Measurements from ENCODE around the gene ACBD4. TPM values are rescaled to one million over a fixed set of nuclear protein-coding genes. Genes with fewer than 3 reads are reported as not detected.

The ACBD4 gene
- total and polyA plus RNA-seq, 4 donors, result 4.4 to 51.4 (median 44.9) TPM

DNA sequence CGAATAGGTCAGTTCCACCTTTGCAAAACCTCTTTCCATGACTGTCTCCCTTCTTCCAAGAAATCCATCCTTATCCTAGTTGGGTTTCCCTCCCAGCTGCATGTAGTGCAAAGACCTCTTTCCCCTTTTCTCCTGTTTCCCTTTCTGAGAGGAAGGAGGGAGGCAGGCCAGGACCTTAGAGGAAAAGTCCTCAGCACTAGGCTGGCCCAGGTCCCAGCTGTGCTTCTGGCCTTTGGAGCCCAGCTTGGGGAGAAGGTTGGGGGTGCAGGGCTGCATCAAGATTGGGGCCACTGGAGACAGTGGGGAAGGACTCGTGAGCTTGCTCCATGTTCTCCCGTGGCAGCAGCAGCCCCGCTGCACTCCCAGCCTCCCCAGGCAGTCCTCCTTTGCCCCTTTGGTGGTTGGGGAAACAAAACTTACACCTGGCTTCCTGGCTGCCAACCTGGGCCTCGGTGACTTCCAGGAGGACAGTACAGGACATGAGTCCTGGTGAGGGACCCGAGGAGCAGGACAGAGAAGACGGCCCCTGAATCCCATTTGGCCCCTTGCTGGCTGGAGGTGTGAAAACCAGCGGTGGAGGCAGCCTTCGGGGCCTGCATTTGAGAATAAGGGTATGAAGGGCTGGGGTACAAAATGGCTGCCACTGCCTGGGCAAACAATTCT is 26.7 kb downstream of the ACBD4 start:
- no peak for DNase-seq (ENCODE audit: low spot score)
- H3K4me1 ChIP-seq (ENCODE audit: control insufficient read depth in 4 of 4, insufficient read depth in 4 of 4, low read length in 3 of 4), result peaks cover 11 to 52% (median 40%) of the 10 kb centered on the region in 4 donors
- peak overlapping the region in 1 of 2 donors; percentile 47 for H3K9ac ChIP-seq (ENCODE audit: low read depth in 1 of 2, low read length in 2 of 2)
- WGBS, result 52% methylated on average over 9 of the region's 9 CpGs
- H3K4me3 ChIP-seq (ENCODE audit: low read depth in 1 of 3, low read length in 3 of 3), result peak overlapping the region; percentile 35 to 57 (median 56)
- H3K9me3 ChIP-seq (ENCODE audit: control insufficient read depth in 4 of 4, low read length in 3 of 4), result no peaks in the 10 kb centered on the region
- peaks cover 0 to 3% (median 0%) of the 10 kb centered on the region in 4 donors for H3K36me3 ChIP-seq (ENCODE audit: control insufficient read depth in 4 of 4, insufficient read depth in 3 of 4, low read depth in 1 of 4, low read length in 3 of 4)
- no peak for TF ChIP-seq FOXA2 (IDR thresholded peaks at IDR 0.05)
- no peak for TF ChIP-seq FOXA1 (IDR thresholded peaks at IDR 0.05)
- TF ChIP-seq GABPA (IDR thresholded peaks at IDR 0.05 in 1 of 2, conservative IDR thresholded peaks at IDR 0.05 in 1 of 2), result no peak
- TF ChIP-seq ZBTB33 (IDR thresholded peaks at IDR 0.05), result no peak
- no peak for TF ChIP-seq RAD21 (IDR thresholded peaks at IDR 0.05)
- TF ChIP-seq, protein P1, sequence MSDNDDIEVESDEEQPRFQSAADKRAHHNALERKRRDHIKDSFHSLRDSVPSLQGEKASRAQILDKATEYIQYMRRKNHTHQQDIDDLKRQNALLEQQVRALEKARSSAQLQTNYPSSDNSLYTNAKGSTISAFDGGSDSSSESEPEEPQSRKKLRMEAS (IDR thresholded peaks at IDR 0.05), result no peak
- no peak for TF ChIP-seq JUND (IDR thresholded peaks at IDR 0.05)
- TF ChIP-seq YY1 (IDR thresholded peaks at IDR 0.05), result no peak
- no peak for TF ChIP-seq NR2F2 (IDR thresholded peaks at IDR 0.05)
- TF ChIP-seq CTCF (IDR thresholded peaks at IDR 0.05; ENCODE audit: low read depth, low read length, missing input control), result no peak
- TF ChIP-seq RXRA (IDR thresholded peaks at IDR 0.05), result no peak
- TF ChIP-seq HNF4G (IDR thresholded peaks at IDR 0.05), result no peak
- TF ChIP-seq SP1 (IDR thresholded peaks at IDR 0.05), result no peak
- no peak for TF ChIP-seq REST (IDR thresholded peaks at IDR 0.05)
- TF ChIP-seq TAF1 (conservative IDR thresholded peaks at IDR 0.05), result no peak
- H3K27me3 ChIP-seq (ENCODE audit: control insufficient read depth in 4 of 4, insufficient read depth in 4 of 4, low read length in 3 of 4), result no peaks in the 10 kb centered on the region
- H3K27ac ChIP-seq (ENCODE audit: low read depth in 1 of 2, low read length in 2 of 2), result peak overlapping the region; percentile 14 to 44

DNA sequence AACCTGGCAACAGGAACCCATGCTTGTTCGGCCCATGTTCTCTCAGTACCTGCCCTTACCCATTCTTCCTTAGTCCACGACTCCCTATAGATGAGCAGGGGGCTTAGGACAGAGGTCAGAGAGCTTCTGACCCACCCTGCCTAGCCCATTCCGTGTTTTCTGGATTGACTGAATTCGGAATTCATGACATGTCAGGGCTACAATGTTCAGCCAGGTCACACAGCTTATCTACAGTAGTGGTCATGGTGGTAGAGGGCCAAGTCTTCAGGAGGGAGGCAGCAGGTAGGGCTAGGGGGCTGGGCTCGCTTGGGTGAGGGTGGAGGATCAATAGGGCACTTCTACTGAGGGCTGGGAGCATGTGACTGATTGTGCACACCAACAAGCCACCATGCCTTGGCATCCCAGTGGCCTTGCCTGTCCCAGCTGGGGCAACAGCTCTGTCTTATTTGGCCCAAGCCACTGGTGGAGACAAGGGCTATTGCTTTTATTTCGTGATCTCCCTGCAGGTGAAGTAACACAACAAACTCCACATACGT is 29.3 kb downstream of the ACBD4 start:
- Histone ChIP-seq H3K36me3 (ENCODE audit: control insufficient read depth in 4 of 4, insufficient read depth in 3 of 4, low read depth in 1 of 4, low read length in 3 of 4) (peaks cover 0 to 11% (median 0%) of the 10 kb centered on the region in 4 donors), H3K9me3 (ENCODE audit: control insufficient read depth in 4 of 4, low read length in 3 of 4) (no peaks in the 10 kb centered on the region), H3K4me3 (ENCODE audit: low read depth in 1 of 3, low read length in 3 of 3) (no peak overlapping the region), H3K27ac (ENCODE audit: low read depth in 1 of 2, low read length in 2 of 2) (no peak overlapping the region), H3K27me3 (ENCODE audit: control insufficient read depth in 4 of 4, insufficient read depth in 4 of 4, low read length in 3 of 4) (no peaks in the 10 kb centered on the region), H3K9ac (ENCODE audit: low read depth in 1 of 2, low read length in 2 of 2) (no peak overlapping the region), H3K4me1 (ENCODE audit: control insufficient read depth in 4 of 4, insufficient read depth in 4 of 4, low read length in 3 of 4) (peaks cover 7 to 33% (median 22%) of the 10 kb centered on the region in 4 donors)
- peak; percentile 40 for DNase-seq (ENCODE audit: low spot score)
- no peak for TF ChIP-seq HNF4G (IDR thresholded peaks at IDR 0.05)
- TF ChIP-seq REST (IDR thresholded peaks at IDR 0.05), result no peak
- TF ChIP-seq NR2F2 (IDR thresholded peaks at IDR 0.05), result no peak
- no peak for TF ChIP-seq HNF4A (conservative IDR thresholded peaks at IDR 0.05)
- TF ChIP-seq, protein P2, sequence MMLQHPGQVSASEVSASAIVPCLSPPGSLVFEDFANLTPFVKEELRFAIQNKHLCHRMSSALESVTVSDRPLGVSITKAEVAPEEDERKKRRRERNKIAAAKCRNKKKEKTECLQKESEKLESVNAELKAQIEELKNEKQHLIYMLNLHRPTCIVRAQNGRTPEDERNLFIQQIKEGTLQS (IDR thresholded peaks at IDR 0.05), result no peak
- 60% methylated on average over 7 of the region's 7 CpGs for WGBS
